ENCODE measurements around the gene IL7R. TPM values are rescaled to one million over a fixed set of nuclear protein-coding genes. Genes with fewer than 3 reads are reported as not detected.

The IL7R gene
- total and polyA plus RNA-seq, 2 donors (not counting 3 experiments of a cell fraction or from before 2014, with no cell fraction given), result 1.0 to 1.2 TPM

DNA sequence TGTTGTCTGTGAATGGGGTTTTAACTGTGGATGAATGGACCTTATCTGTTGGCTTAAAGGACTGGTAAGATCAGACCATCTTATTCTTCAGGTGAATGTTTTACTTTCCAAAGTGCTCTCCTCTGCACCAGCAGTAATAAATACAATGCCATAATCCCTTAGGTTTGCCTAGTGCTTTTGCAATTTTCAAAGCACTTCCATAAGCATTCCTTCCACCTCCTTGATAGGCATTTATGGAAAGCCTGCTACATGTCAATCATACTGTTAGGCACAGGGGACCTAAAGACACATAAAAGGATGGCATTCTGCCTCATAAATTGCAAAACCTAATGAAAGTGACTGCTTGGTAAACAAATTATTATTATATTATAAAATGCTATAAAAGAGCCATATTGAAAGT lies 21.4 kb downstream of the IL7R start:
- Histone ChIP-seq H3K4me2 (ENCODE audit: insufficient read depth, low read length) (no peak overlapping the region), H3K36me3 (ENCODE audit: control insufficient read depth in 2 of 2, extremely low read depth in 1 of 2, insufficient read depth in 2 of 2, low read length in 2 of 2) (no peaks in the 10 kb centered on the region), H4K20me1 (replicated peaks; ENCODE audit: control insufficient read depth, extremely low read depth, insufficient read depth, low read length) (no peaks in the 10 kb centered on the region), H3K27me3 (ENCODE audit: control insufficient read depth in 2 of 2, insufficient read depth in 2 of 2, low read length in 2 of 2) (no peaks in the 10 kb centered on the region), H2AFZ (ENCODE audit: low read depth, low read length) (no peak overlapping the region), H3K79me2 (ENCODE audit: control insufficient read depth, insufficient read depth, low read length) (no peaks in the 10 kb centered on the region), H3K4me1 (ENCODE audit: control insufficient read depth, extremely low read depth, insufficient read depth, low read length) (no peaks in the 10 kb centered on the region), H3K4me3 (replicated peaks in 1 of 3; ENCODE audit: insufficient read depth in 1 of 3, low read depth in 1 of 3, low read length in 3 of 3) (no peak overlapping the region), H3K9me1 (replicated peaks; ENCODE audit: control insufficient read depth, extremely low read depth, insufficient read depth, low read length) (no peaks in the 10 kb centered on the region), H3K9ac (replicated peaks; ENCODE audit: extremely low read depth, insufficient read depth, low read length) (no peak overlapping the region), H3K9me3 (replicated peaks; ENCODE audit: control insufficient read depth, insufficient read depth, low read length) (no peaks in the 10 kb centered on the region), H3K27ac (ENCODE audit: insufficient read depth, low read depth, low read length) (no peak overlapping the region)
- FAIRE-seq (no peak), DNase-seq (ENCODE audit: low read depth, low spot score) (no peak)
- CTCF ChIA-PET, result no interaction called here
- intact Hi-C loops (cut with micrococcal nuclease), result no loop called here
- POLR2A ChIA-PET, result no interaction called here
- no TSS peak for BruUV-seq (replicated peaks)
- dilution Hi-C loops (cut with MboI; ENCODE audit: extremely low pct_ligation_motif_present, low sequenced_read_pairs), result no loop called here
- TF ChIP-seq POLR2A (IDR thresholded peaks at IDR 0.05; ENCODE audit: low read depth, low read length) (no peak), JUN (IDR thresholded peaks at IDR 0.05; ENCODE audit: borderline replicate concordance, insufficient read depth, insufficient read length, low read depth) (no peak), POLR2AphosphoS5 (IDR thresholded peaks at IDR 0.05; ENCODE audit: insufficient read depth, low read depth, low read length) (no peak), EZH2 (IDR thresholded peaks at IDR 0.05; ENCODE audit: borderline replicate concordance, low read depth, low read length, severe bottlenecking) (no peak), GATA2 (IDR thresholded peaks at IDR 0.05; ENCODE audit: insufficient read depth, insufficient read length, low read depth, low read length) (no peak)

GRCh38 chr5:35879096-35879495 lies 22.4 kb downstream of the IL7R start:
- ChIA-PET CTCF (interaction anchor here (1.0 kb wide), 1 partner anchor 20 kb away, joined by 4 read pairs; no protein-coding TSS in a partner anchor), POLR2A (no interaction called here)
- Histone ChIP-seq H4K20me1 (replicated peaks; ENCODE audit: control insufficient read depth, extremely low read depth, insufficient read depth, low read length) (no peaks in the 10 kb centered on the region), H3K9ac (replicated peaks; ENCODE audit: extremely low read depth, insufficient read depth, low read length) (no peak overlapping the region), H3K9me1 (replicated peaks; ENCODE audit: control insufficient read depth, extremely low read depth, insufficient read depth, low read length) (no peaks in the 10 kb centered on the region), H3K4me2 (ENCODE audit: insufficient read depth, low read length) (no peak overlapping the region), H3K27me3 (ENCODE audit: control insufficient read depth in 2 of 2, insufficient read depth in 2 of 2, low read length in 2 of 2) (no peaks in the 10 kb centered on the region), H2AFZ (ENCODE audit: low read depth, low read length) (no peak overlapping the region), H3K9me3 (replicated peaks; ENCODE audit: control insufficient read depth, insufficient read depth, low read length) (no peaks in the 10 kb centered on the region), H3K4me3 (replicated peaks in 1 of 3; ENCODE audit: insufficient read depth in 1 of 3, low read depth in 1 of 3, low read length in 3 of 3) (no peak overlapping the region), H3K4me1 (ENCODE audit: control insufficient read depth, extremely low read depth, insufficient read depth, low read length) (peaks cover 5% of the 10 kb centered on the region), H3K79me2 (ENCODE audit: control insufficient read depth, insufficient read depth, low read length) (no peaks in the 10 kb centered on the region), H3K36me3 (ENCODE audit: control insufficient read depth in 2 of 2, extremely low read depth in 1 of 2, insufficient read depth in 2 of 2, low read length in 2 of 2) (no peaks in the 10 kb centered on the region), H3K27ac (ENCODE audit: insufficient read depth, low read depth, low read length) (no peak overlapping the region)
- no peak for TF ChIP-seq MAX (IDR thresholded peaks at IDR 0.05; ENCODE audit: insufficient read depth, insufficient read length)
- TF ChIP-seq EZH2 (IDR thresholded peaks at IDR 0.05; ENCODE audit: borderline replicate concordance, low read depth, low read length, severe bottlenecking), result no peak
- BruUV-seq (replicated peaks), result no TSS peak
- dilution Hi-C loops (cut with MboI; ENCODE audit: extremely low pct_ligation_motif_present, low sequenced_read_pairs), result no loop called here
- intact Hi-C loops (cut with micrococcal nuclease), result no loop called here
- no peak for FAIRE-seq
- no peak for DNase-seq (ENCODE audit: low read depth, low spot score)

Data from endothelial cell of umbilical vein (primary cell).